Caco-2 (cell line): Measurements from ENCODE around the gene SGMS2. TPM values are rescaled to one million over a fixed set of nuclear protein-coding genes. Genes with fewer than 3 reads are reported as not detected.

Experiments used
- BruUV-seq: library from RNA; stranded (reverse); fragments of 400-500 nt; replicated peaks from 2 replicates; lab custom pipeline; 2021; lab: Mats Ljungman, UMichigan
- CTCF ChIA-PET: fragments of 300-600 bp; sonication (Branson Sonifier 250); formaldehyde crosslinking; loops from one replicate; lab custom pipeline; 2022; ENCODE audit warnings: antibody characterized with exemption; lab: Charles Lee
- POLR2A ChIA-PET: fragments of 300-600 bp; sonication (Branson Sonifier 250); formaldehyde crosslinking; loops from one replicate; lab custom pipeline; 2022; ENCODE audit warnings: antibody characterized with exemption; lab: Charles Lee
- DNase-seq, 2 experiments: peaks; one replicate each; pipeline versions ENCODE4 v3.0.0 to v3.0.0-alpha.2; 2020 to 2022
- H3K27me3 ChIP-seq: replicated peaks from 2 replicates; pipeline ENCODE4 v1.6.0; 2011; ENCODE audit warnings: low read length; ENCODE audit not compliant: control insufficient read depth, insufficient read depth
- H3K36me3 ChIP-seq: 2 replicates; pipeline ENCODE4 v1.5.1; 2011; ENCODE audit warnings: low read length; ENCODE audit not compliant: control insufficient read depth, insufficient read depth
- H3K4me1 ChIP-seq: fragments of 250-450 bp; sonication (Bioruptor Pico); 2 replicates; pipeline ENCODE4 v1.5.1; 2020; ENCODE audit warnings: mild to moderate bottlenecking
- H3K4me3 ChIP-seq: 2 replicates; pipeline ENCODE4 v1.5.1; 2011; ENCODE audit warnings: low read depth, mild to moderate bottlenecking, control low read depth, low read length
- H3K9me3 ChIP-seq: fragments of 250-450 bp; sonication (Bioruptor Pico); 2 replicates; pipeline ENCODE4 v1.5.1; 2020; ENCODE audit warnings: mild to moderate bottlenecking, moderate library complexity
- H3K27ac Mint-ChIP-seq: one replicate; pipeline ENCODE4 v1.8.0; 2022; ENCODE audit warnings: mixed read lengths; ENCODE audit not compliant: unreplicated experiment
- H3K27me3 Mint-ChIP-seq: one replicate; pipeline ENCODE4 v1.8.0; 2022; ENCODE audit warnings: mixed read lengths; ENCODE audit not compliant: insufficient read depth, unreplicated experiment
- H3K36me3 Mint-ChIP-seq: one replicate; pipeline ENCODE4 v1.8.0; 2022; ENCODE audit warnings: mild to moderate bottlenecking, mixed read lengths; ENCODE audit not compliant: insufficient read depth, unreplicated experiment
- H3K4me1 Mint-ChIP-seq: one replicate; pipeline ENCODE4 v1.8.0; 2022; ENCODE audit warnings: low read depth, mixed read lengths; ENCODE audit not compliant: unreplicated experiment
- H3K4me3 Mint-ChIP-seq: one replicate; pipeline ENCODE4 v1.8.0; 2022; ENCODE audit warnings: mild to moderate bottlenecking, moderate library complexity, mixed read lengths; ENCODE audit not compliant: unreplicated experiment
- H3K9me3 Mint-ChIP-seq: one replicate; pipeline ENCODE4 v1.8.0; 2022; ENCODE audit warnings: mixed read lengths; ENCODE audit not compliant: unreplicated experiment
- CTCF ChIP-seq, 2 experiments: fragments of 200-600 bp in 1 of 2; IDR thresholded peaks; 1 replicate in 1 of 2; 2 replicates in 1 of 2; pipeline versions ENCODE4 v1.5.1 to v1.8.0; 2011 to 2022; ENCODE audit warnings: antibody characterized with exemption in 1 of 2, control low read depth in 1 of 2, inconsistent platforms in 1 of 2, low read depth in 1 of 2, low read length in 1 of 2, mild to moderate bottlenecking in 1 of 2, moderate library complexity in 1 of 2; ENCODE audit not compliant: insufficient read depth in 1 of 2, severe bottlenecking in 1 of 2, unreplicated experiment in 1 of 2
- intact Hi-C: fragments of 100-400 bp; cut with micrococcal nuclease; formaldehyde crosslinking; loops from one replicate; pipeline ENCODE4 v1.10.0; 2022; ENCODE audit not compliant: unreplicated experiment
- total RNA-seq: library from RNA; stranded (reverse); gene quantifications from 2 replicates; pipeline ENCODE4 v1.2.3, GENCODE V29; 2022

The SGMS2 gene
- total RNA-seq, 1 experiment from 2014 or later: 3.4 TPM

DNA sequence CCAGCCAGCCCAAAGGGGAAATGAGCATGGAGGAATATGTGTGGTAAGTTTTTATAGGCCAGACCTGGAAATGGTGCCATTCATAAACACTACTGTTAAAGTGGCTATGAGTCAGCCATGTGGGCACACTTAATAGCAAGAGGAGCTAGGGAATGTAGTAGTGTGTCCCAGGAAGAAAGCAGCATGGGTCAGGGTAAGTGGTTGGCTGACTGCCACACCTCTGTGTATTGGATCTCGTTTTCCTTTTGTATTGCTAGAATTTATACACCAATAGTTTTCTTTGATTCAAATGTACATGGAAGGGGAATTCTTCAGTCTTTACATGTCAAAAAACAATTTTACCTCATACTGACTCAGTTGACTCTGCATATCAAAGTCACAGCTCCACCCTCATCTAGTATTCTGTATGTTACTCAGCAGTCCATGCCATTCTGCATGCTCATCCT, 22.9 kb upstream of the SGMS2 start:
- H3K36me3 Mint-ChIP-seq: no peaks in the 10 kb centered on the region
- no peak overlapping the region for H3K4me3 Mint-ChIP-seq
- H3K27ac Mint-ChIP-seq: no peak overlapping the region
- peaks cover 17% of the 10 kb centered on the region for H3K27me3 Mint-ChIP-seq
- ChIA-PET POLR2A (no interaction called here), CTCF (no interaction called here)
- Histone ChIP-seq H3K27me3 (no peaks in the 10 kb centered on the region), H3K4me1 (no peaks in the 10 kb centered on the region), H3K9me3 (no peaks in the 10 kb centered on the region), H3K4me3 (no peak overlapping the region), H3K36me3 (no peaks in the 10 kb centered on the region)
- DNase-seq: no peak
- H3K4me1 Mint-ChIP-seq: no peaks in the 10 kb centered on the region
- intact Hi-C loops: no loop called here
- no TSS peak for BruUV-seq
- no peaks in the 10 kb centered on the region for H3K9me3 Mint-ChIP-seq
- TF ChIP-seq CTCF (IDR thresholded peaks at IDR 0.05; ENCODE audit: insufficient read depth in 1 of 2, low read depth in 1 of 2, low read length in 1 of 2, severe bottlenecking in 1 of 2, unreplicated experiment in 1 of 2): no peak

GRCh38 chr4:107804956-107805355, 19.8 kb upstream of the SGMS2 start:
- Mint-ChIP-seq H3K27me3 (peaks cover 17% of the 10 kb centered on the region), H3K36me3 (no peaks in the 10 kb centered on the region), H3K4me1 (no peaks in the 10 kb centered on the region), H3K4me3 (no peak overlapping the region), H3K9me3 (peaks cover 9% of the 10 kb centered on the region), H3K27ac (no peak overlapping the region)
- BruUV-seq: no TSS peak
- Histone ChIP-seq H3K4me1 (no peaks in the 10 kb centered on the region), H3K9me3 (no peaks in the 10 kb centered on the region), H3K4me3 (no peak overlapping the region), H3K27me3 (no peaks in the 10 kb centered on the region), H3K36me3 (no peaks in the 10 kb centered on the region)
- TF ChIP-seq CTCF (IDR thresholded peaks at IDR 0.05; ENCODE audit: insufficient read depth in 1 of 2, low read depth in 1 of 2, low read length in 1 of 2, severe bottlenecking in 1 of 2, unreplicated experiment in 1 of 2): no peak
- no peak for DNase-seq
- intact Hi-C loops: no loop called here
- POLR2A ChIA-PET: no interaction called here
- CTCF ChIA-PET: no interaction called here

GRCh38 chr4:107806196-107806595, 18.5 kb upstream of the SGMS2 start:
- no TSS peak for BruUV-seq
- no peak overlapping the region for H3K27ac Mint-ChIP-seq
- no peaks in the 10 kb centered on the region for H3K9me3 ChIP-seq
- intact Hi-C loops: no loop called here
- no peak overlapping the region for H3K4me3 Mint-ChIP-seq
- no peak overlapping the region for H3K4me3 ChIP-seq
- no peaks in the 10 kb centered on the region for H3K36me3 ChIP-seq
- H3K4me1 Mint-ChIP-seq: no peaks in the 10 kb centered on the region
- peaks cover 9% of the 10 kb centered on the region for H3K9me3 Mint-ChIP-seq
- DNase-seq: no peak
- no peak for TF ChIP-seq CTCF (IDR thresholded peaks at IDR 0.05; ENCODE audit: insufficient read depth in 1 of 2, low read depth in 1 of 2, low read length in 1 of 2, severe bottlenecking in 1 of 2, unreplicated experiment in 1 of 2)
- no peaks in the 10 kb centered on the region for H3K4me1 ChIP-seq
- POLR2A ChIA-PET: no interaction called here
- H3K36me3 Mint-ChIP-seq: no peaks in the 10 kb centered on the region
- H3K27me3 Mint-ChIP-seq: peaks cover 18% of the 10 kb centered on the region
- CTCF ChIA-PET: no interaction called here
- no peaks in the 10 kb centered on the region for H3K27me3 ChIP-seq
